Activated CD4-positive, alpha-beta T cell treated with anti-CD3 and anti-CD28 coated beads, Interleukin-2, Interleukin-6, amounts not matched to agents 100 ng/mL and 50 ng/mL, durations not matched to agents 16 hours and 8 hours (primary cell): Measurements from ENCODE around the gene PXDC1.
A peak's percentile ranks its signal among the peaks of the same experiment; 100 is the strongest.
"Not testable (repeated sequence)": the region's sequence is repeated elsewhere in the genome, so short reads cannot be mapped to it uniquely, and the experiment has no call there.

ENCODE experiments used
- DNase-seq: peaks from one replicate; pipeline ENCODE4 v3.0.0-alpha.2; 2020

The PXDC1 gene

GRCh38 chr6:3761989-3762270 lies 10.4 kb upstream of the PXDC1 start:
- DNase-seq: no peak

DNA sequence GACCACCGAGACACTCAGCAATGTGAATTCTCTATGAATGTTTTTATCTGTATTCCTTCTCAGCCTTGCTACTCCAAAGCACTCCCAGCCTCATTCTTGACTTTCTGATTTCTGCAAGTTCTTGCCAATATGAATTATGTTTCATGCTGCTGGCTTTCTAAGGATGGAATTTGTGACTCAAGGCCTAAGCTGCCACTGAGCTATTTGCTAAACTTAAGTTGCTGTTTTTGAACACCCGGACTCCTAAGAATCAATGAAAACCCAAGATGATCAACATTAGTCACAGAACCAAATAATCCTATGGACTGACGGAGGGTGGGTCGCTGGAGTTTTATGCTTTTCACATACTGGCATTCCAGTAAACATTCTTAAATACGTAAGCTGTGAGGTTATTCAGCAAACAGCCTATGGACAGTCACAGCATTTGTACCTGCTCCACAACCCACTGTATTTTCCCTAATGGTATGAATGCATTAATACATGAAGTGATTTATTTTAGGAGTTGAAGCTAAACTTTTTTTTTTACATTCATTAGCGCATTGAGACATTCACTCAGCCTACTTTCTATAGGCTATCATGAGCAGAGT lies 8.2 kb upstream of the PXDC1 start:
- no peak for DNase-seq

- DNase-seq: no peak
Observed at GRCh38 chr6:3758842-3759144, 7.3 kb upstream of the PXDC1 start.

DNA sequence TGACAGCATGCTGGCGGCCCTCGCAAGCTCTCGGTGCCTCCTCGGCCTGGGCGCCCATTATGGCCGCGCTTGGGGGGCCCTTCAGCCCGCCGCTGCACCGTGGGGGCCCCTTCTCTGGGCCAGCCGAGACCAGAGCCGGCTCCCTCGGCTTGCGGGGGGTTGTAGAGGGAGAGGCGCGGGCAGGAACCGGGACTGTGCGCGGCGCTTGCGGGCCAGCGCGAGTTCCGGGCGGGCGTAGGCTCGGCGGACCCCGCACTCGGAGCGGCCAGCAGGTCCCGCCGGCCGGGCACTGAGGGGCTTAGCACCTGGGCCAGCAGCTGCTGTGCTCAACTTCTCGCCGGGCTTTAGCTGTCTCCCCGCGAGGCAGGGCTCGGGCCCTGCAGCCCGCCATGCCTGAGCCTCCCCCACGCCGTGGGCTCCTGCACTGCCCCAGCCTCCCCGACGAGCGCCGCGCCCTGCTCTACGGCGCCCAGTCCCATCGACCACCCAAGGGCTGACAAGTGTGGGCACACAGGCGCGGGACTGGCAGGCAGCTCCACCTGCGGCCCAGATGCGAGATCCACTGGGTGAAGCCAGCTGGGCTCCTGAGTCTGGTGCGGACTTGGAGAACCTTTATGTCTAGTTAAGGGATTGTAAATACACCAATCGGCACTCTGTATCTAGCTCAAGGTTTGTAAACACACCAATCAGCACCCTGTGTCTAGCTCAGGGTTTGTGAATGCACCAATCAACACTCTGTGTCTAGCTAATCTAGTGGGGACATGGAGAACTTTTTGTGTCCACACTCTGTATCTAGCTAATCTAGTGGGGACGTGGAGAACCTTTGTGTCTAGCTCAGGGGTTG lies 6.7 kb upstream of the PXDC1 start:
- DNase-seq: not testable (repeated sequence)

- no peak for DNase-seq
Observed at GRCh38 chr6:3757241-3757641, 5.7 kb upstream of the PXDC1 start.

GRCh38 chr6:3756546-3756945 lies 5.0 kb upstream of the PXDC1 start:
- DNase-seq: no peak

DNA sequence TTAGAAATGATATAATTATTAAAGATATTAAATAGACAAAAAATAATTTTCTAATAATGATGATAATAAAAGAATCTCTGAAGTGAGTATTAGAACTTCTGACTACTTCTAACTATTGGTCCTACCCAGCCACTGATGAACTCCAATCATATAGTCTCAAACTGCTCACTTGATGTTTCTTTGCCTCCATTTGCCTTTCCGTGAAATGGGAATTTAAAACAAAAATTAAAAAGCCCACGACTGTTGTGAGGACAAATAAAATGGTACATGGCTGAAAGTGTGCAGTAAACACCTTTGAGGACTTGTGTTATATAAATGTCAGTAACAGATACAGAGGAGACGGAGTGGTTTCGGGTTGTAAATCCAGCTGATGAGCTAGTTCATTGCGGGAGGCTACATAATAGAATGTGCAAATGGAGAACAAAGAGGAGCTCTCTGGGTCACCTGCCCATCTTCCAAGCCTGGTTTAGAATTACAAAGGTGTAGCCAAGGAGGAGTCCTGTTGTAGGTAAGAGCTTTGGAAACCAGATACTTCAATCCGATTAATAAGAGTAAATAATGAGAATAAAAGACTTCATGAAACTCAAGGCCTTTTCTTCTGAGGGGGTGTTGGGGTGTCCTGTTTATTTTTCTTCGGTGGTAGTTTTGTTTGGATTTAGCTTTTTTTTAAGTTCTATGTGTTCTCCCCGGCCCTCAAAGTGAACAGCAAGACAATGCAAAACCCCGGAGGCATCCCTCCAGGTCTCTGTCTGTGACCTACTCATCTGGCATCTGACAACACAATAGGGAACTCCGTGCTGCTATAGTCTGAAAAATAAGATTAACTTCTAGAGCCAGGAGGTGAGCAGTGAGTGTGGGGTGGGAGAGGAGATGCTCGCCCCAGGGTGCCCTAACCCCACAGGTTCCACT lies 4.4 kb upstream of the PXDC1 start:
- DNase-seq: no peak

DNA sequence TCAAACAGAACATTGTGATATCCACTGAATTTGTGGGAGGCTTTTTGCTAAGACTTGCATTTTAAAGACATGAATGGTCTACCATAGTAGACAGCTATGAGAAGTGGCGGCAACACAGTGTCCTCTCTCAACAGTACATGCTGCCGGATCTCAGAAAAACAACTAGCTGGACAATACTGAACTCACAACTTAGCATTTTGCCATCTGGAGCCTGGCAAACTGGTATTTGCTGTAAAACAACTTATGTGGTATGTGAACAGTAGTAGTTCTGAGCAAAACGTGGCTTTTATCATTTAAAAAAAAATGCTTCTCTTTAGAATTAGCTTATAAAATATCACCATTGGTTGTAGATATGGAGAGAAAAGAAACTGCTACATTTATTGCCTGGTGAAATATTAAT lies 3.3 kb upstream of the PXDC1 start:
- DNase-seq: no peak

DNA sequence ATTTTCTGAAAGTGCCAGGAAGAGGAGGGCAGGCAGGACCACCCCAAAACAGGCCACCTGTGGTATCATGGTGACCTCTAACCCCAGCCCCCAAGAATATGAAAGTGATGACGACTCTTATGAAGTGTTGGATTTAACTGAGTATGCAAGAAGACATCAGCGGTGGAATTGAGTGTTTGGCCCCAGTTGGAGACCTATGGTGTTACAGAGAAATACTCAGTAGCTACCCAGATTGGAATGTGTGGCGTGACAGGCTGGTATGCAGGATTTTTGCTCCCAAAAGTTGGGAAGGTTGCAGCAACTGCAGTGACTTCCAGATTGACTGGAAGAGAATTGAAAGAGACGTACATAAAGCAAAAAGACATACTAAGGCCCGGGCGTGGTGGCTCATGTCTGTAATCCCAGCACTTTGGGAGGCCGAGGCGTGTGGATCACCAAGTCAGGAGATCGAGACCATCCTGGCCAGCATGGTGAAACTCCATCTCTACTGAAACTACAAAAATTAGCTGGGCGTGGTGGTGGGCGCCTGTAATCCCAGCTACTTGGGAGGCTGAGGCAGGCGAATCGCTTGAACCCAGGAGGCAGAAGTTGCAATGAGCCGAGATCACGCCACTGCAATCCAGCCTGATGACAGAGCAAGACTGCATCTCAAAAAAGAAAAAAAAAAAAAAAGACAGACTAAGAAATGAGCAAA lies 2.7 kb upstream of the PXDC1 start:
- DNase-seq: not testable (repeated sequence)

GRCh38 chr6:3753228-3753835 lies 1.8 kb upstream of the PXDC1 start:
- DNase-seq: no peak

DNA sequence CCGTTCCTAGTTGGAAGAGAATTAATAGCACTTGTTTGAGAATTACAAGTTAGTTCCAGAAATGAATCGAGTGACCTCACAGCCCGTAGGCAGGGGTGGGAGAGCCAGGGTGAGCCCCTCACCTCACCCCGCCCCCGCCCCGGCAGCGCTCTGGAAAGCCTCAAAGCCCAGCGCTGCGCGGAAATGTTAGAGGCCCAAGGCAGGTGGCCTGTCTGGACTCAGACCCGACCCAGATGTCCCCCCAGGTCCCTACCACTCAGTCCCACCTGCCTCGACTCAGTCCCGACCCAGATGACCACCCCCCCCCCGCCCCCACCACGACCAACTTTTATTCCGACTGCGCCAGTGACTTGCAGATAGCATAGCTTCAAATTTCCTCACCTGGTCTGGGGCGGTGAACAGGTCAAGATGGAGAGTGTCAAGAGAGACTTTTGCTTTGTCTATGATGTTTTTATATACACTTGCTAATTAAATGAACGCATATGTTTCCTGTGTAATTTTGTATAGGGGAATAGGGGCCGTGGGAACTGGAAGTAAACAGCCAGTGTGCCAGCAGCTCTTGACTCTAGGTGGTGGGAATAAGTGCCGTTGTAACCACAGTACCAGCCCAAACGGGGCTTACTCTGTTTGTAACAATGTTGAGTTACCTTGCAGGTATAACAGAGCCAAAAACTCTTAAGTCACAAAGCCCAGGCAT lies 1.2 kb upstream of the PXDC1 start:
- no peak for DNase-seq

DNA sequence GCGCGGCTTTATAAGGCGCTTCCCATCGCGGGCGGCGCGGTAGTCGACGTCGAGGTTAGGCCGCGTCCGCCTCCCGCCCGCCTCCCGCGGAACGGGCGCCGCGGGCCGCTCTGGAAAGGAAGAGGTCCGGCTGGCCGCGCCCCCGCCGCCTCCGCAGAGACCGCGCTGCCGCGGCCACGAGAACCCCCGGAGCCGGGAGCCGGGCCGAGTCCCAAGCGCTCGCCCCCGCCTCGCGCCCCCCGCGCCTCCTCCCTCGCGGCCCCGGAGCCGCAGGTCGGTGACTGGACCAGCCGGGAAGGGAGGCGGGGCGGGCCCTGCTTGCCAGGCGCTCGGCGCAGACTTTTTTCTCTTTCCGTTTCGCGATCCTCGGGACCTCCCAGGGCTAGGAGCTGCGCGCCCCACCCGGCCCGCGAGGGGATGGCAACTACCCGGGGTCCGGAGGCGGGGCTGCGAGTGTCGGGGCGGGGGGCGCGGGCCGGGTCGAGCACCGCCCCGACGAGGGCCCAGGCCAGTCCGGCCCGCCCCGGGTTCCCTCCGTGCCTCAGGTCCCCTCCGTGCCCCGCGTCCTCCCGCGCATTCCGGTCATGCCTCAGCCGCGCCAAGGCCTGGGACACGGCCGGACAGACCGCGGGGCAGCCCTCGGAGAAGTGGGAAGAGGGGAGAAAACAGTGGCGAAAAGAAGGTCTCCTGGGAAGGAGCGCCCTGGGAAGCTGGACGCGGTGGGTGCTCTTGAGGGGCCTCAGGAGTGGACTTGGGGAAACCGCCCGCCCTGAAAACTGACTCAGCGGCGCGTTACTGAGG lies 417 bp upstream of the PXDC1 start:
- DNase-seq: peak; percentile 69

DNA sequence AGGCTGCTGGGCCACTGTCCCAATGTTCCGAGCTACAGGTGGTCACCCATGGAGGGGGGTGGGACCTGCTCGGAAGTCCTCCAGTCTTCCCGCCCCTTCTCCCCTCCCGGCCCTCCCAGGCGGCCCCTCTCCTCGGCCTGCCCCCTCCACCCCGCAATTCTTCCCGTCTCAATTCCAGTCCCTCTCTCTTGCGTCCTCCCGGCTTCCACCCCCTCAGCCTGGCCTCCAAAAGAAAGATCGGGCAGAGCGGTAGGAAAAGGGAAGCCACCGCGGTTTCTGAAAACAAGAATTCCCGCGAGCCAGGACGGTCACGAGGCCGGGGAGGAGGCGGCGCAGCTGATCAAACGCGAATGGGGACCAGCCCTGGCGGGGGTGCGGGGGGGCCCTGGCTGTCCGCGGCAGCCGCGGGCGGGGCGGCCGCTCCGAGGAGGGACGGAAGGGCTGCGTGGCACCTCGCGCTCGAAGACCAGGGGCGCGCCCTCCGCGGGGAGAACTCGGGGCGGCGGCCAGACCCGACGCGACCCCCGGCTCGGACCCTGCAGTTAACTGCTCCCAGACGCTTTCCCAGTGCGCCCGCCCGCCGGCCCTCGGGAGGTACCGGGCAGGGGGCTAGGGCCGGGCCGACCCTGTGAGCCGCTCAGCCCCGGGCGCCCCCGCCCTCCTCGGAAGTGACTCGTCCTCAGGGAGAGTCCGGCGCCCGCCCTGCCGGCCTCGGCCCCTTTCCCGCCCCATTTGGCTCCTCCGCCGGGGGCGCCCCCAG lies 1.0 kb downstream of the PXDC1 start:
- no peak for DNase-seq

DNA sequence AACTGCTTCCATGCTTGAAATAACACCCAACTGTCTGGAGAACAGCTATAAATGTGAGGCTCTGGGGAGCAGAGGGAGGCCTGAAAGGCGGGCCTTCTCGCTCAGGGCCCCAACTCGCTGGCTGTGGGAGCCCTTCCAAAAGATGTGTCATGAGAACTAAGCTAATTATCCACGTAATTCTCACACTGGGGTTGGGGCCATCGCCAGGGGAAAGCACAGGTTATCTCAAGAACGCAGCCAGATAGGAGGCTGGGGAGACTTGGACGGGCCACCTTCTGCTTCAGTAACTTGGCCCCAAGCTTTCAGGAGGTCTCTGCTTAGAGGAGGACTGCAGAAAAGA lies 1.6 kb downstream of the PXDC1 start:
- DNase-seq: no peak

DNA sequence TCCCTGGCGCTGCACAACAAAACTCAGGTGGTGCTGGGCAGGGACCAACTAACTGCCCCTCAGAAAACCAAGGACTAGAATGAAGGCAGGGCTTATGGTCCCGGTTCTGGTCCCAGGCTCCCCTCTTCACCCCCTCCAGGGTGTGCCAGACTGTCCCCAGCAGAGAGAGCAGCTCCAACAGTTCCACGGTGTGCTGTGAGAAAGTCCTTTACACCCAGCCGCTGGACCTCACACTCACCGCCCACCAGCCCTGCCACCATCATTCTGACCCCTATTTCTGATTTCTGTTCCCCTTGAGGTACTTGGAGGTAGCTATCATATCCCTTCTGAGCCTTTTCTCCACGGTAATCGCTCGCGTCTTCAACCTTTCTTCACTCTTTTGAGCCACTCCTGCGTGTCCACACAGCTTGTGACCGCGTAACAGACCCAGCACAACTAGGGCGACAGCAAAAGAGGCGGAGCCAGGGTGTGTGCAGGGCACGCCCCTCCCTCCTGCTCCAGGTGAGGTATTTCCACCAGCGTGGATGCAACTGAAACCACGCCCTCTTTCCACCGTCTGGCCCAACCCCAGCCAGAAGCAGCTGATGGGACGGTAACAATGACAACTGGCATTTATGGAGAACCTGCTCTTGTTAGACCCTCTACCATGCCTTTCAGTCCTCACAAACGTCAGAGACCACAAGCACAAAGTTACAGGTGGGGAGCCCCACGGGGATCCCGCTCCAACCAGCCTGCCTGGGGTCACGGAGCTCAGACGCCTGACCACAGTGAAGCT lies 2.3 kb downstream of the PXDC1 start:
- no peak for DNase-seq

DNA sequence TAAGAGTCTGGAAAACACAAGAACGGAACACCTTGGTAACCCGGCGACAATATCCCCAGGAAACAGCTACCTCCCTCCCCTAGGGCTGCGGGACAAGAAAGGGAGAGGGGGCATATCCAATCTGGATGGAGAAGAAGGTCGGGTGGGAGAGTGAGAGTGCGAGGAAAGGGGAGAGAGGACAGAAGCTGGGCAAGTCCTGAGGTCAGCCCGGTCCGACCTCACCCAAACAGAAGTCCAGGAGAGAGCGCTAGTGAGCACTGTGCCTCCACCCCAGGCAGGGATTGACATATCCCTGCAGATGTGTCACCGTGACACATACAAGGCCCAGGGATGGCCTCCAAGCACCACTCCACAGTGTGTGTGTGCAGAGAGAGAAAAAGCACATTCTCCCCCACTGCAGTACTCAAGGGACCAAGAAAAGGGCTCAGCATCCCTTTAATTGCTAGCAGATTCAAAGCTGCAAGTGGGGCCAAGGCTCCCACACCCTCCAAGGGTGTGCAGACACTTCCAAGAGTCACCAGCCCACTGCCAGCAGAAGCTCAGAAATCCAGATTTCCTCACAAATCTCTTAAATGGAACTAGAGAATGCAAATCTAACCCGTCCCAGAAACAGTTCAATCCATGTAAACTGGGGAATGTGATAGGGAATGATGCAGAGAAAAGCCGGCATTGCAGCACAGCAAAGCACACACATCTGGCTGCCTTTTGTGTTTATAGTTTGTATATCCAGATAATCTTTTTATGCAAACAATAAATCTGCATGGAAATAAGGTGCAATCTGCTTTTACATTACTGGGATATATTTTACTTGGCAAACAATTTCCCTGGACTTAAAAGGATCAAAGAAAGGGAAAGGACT lies 3.1 kb downstream of the PXDC1 start:
- peak; percentile 54 for DNase-seq

- no peak for DNase-seq
Observed at GRCh38 chr6:3747100-3747737, 4.3 kb downstream of the PXDC1 start.

DNA sequence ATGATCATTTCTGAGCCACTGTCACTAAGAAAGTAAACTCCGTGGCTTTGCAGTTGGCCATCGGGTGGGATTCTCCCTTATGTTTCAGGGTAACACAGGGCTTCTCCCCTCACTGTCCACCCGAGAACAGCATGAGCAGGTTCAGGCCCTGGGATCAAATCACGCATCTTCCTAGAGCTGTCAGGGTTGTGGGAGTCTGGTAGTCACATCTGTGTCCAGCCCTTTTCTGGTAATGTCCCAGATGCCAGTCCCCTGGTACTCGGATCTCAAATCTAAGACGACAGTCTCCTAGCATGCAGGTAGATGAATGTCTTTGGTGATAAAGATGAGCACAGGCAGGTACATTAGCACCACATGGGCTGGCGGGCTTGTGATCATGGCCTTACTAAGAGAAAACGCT lies 4.8 kb downstream of the PXDC1 start:
- no peak for DNase-seq
